HG03378 (cell line): ENCODE measurements around the gene HOXA7.

ENCODE experiments used
- ATAC-seq: cut with Tn5 transposase; IDR thresholded peaks from one replicate; pipeline ENCODE4 v1.9.1; 2021; ENCODE audit warnings: mild to moderate bottlenecking, moderate library complexity; ENCODE audit not compliant: unreplicated experiment

Gene HOXA7

DNA sequence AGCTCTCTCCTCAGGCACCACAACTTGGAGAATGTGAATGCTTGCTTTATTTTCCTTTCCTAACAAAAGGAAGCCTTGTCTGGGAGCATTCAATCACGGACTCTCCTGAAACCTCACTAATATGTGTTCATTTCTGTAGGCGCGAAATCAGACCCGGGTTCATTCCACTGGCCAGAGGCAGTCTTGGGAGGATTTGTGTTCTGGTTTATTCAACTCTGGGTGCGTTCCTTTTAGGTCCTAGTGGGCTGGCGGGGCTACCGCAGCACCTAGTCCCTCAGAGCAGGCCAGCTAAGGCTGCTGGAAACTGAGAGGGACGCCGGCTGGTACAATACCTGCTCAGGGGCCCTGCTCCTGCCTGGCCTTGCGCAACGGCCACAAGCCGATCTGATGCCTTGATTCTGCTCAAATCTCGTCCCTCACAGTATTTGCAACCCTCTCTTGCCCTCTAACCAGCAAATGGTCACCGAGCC lies 33.4 kb downstream of the HOXA7 start:
- ATAC-seq = no peak

DNA sequence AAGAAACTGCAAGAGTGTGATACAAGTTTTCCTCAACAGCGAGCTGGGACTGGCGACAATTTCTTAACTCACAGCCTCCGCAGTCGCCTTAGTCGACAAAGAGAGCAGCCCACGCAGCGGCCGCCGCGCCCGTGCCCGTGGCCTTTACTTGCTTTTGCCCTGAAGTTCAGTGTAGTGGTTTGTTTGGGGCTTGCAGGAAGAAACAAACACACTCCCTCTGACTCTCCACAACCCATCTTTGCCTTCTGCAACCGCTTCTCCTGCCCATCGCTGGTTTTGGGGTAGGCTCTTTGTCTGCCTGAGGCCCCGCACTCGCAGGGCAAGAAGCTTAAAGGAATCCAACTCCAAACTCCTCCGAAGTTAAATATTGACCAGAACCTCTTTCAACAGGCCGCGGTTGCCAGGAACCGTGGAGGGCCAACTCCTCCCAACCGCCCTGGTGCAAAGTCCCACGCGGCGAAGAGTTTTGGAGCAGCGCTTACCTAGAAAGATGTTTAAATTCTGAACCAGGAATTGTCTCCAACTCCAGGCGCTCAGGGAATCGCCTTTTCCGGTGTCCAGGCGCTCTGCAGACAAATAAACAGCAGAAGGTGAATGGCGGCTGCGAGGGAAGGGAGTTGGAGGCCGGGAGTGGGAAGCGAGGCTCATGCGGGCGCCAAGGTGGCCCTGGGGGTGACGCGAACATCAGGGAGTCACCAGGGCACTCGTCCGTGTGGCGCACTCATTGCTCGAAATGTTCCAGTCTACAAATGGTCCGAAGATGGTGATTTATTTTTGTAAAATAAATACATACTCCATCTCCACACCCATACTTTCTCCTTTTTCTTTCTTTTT lies 34.2 kb downstream of the HOXA7 start:
- no peak for ATAC-seq

DNA sequence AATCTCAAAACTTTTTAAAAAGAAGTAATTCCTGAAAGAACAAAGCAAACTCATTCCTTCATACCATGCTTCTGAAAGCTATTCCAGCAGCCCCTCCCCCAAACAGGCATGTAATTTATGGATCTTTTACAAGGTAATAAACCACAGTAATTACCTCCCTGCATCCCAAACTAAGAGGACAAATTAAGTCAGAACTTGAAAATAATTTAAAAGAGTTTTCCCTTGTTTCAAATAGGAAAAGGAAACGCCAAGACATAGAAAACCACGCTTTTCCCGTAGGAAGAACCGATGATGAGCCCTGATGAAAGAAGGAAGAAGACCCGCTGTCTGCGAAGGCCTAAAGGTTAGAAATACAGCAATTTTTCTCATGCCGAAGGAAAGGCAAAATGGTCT lies 34.8 kb downstream of the HOXA7 start:
- no peak for ATAC-seq

DNA sequence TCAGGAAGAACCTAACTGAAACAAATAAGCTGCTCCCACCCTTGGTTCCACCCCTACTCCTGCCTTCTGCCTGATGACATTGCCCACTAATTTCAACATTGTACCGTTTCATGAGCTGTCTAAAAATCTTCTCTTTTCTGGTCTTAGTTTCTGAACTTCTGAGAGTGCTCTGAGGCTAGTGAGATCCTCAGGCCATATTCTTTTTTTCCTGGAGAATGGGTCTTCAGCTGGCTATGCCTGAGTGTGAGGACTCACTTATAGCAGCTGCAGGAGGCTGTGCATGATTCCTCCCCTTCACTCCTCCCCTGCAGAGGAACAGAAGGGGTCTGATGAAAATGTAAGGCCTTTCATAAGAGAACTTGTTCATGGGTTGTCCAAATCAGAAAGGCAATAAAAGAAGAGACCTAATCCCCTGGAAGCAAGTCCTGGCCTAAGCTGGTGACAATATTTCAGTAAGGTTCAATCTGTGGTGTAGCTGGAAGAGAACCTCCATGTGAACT lies 37.0 kb downstream of the HOXA7 start:
- no peak for ATAC-seq

DNA sequence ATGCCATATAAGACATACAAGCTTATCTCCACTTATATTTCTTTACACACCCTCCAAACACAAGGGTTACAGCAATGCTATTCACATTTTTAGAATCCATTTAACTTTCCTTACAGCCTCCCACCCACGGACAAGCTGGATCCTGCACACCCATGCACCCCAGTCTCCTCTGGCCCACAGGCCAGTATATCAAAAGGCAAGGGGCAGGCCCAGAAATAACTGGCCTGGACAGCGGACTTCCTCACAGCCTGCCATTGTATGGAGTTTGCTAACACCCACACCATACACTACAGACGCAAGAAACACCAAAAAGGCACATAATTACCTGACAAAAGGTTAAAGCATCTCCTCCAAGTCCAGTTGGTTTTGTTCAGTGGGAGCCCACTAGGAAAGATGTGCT lies 37.9 kb downstream of the HOXA7 start:
- no peak for ATAC-seq

DNA sequence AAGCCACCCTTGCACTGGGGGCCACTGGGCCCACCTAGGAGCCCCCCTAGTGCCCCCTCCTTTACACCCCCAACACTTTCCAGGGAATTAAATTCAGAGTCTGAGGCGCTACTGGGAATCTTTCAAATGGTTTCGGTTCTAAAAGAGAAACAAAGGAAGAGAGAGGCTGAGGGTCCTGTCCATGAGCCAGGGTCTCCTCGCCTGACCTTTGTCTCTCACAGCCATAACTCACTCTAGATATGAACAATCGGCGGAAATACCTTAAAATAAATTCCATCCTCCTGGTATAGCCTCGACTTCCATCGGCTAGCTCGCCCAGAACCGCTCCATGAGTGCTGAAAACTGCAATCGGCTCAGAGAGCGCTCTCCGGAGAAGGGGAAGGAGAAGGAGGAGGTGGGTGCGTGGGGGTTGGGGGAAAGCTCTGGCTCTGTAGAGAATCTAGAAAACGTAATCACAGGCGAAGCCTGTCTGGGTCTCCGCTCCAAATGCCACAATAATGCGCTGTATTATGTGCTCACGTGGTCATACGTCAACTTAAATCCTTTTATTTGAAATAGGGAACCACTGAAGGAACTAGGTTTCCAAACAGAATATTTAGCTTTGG lies 38.5 kb downstream of the HOXA7 start:
- no peak for ATAC-seq

DNA sequence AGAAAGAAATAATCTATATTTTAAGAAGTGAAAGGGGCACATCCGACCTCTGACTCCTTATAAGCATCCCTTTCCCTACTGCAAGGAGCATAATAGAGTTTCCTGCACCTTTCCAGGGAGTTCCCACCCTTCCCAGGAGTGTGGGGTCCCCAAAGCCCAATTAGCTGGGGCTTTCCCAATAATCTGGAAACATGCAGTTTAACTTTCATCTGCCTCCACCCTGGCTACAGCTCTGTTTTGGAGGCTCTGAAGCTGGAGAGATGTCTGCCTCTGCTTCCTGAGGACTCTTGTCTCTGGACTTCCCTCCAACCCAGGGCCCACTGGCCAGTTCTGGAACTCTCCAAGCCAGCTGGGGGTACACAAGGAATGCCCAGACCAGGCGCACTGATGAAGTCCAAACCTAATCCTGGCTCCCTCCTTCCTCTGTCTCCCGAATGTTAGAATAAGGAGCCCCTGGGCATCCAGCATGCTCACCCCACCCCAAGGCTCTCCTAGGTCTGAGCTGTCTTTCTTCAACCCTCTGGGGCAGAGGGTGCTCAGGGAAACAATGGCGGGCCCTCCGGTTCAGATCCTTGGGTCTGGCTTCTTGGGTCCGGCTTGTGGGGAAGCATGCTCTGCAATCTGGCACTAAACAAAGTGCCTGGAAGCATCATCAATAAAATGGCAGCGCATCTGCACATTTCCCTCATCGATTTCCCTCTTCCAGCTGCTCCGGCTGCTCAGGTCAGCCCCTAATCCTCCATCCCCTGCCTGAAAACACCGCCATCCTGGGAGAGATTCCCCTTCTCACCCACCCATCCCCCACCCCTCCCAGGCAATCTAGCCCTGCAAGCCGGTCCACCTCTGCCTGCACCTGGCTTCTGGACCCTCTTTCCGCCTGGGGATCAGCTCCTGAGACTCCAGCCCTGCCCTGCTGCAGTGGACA lies 39.3 kb downstream of the HOXA7 start:
- no peak for ATAC-seq

DNA sequence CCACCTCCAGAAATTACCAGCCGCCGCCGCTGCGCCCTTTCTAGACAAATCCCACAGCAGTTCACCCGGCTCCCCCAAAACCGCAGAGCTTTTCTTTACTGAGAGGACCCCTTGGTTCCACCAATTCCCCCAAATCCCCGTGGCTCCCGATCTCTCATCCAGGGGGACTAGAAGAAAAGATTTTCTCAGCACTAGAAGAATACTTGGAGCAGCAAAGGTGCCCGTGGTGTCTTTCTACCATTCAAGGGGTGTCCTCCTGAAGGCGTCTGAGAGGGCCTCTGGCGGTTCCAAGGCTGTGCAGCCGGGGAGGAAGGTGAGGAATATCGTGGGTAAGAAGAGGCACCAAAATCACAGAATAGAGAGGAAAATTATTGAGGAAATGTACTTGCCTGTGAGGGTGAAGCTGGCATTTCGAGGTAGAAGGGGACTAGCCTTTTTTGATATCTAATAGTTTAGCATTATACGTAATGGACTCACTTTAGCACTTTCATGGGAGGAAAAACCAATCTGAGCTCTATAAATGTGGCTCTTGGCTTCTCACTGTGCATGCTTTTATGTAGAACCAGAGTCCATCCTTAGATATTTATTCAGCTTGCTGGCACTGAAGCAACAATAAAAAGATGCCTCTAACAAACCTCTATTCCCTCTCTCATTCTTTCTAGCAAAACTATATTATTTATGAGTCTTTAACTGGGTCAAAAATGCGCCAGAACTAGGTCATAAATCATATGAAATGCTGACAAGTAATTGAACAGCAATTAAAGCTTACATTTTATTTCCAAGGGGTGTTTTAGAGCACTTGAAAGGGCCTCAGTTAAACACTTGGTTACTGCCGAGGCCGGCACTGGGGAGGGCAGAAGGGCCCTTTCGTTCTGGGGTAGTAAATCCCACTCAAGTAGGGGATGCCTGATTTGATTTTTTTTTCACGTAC lies 40.2 kb downstream of the HOXA7 start:
- ATAC-seq = no peak

DNA sequence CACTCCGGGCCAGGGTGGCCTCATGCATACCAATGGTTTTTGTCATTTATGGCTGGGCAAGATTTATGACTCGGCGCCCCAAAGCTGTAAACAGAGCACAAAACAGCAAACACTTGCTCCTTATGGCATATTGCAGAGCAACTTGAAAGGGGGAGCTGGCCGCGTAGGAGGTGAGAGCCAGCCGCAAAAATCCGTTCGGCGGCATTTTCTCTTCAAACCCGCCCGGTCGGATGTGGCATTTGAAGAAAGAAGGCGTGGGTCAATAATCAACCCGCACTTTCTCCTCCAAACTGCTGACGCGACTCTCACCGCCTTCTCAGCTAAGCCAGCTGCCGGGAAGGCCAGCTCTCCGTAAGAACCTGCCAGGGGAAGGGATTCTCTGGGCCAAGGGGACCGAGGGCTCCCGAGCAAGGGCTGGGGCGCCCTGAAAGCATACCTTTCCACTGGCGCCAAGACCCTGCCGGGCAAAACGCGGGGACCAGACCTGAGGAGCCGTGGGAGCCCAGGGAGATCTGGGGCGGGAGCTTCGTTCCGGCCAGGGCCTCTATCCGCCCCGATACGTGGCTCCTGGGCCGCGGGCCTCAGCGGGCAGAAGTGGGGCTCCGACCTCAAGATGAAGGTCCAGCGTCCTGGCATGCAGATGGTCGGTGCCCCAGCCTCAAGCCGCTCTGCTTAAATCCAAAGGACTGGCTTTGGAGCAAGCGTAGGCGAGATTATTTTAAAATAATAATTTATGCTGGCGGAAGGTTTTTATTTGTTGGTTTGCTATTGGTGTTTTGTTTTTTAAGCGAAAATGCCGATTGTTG lies 41.1 kb downstream of the HOXA7 start:
- no peak for ATAC-seq

DNA sequence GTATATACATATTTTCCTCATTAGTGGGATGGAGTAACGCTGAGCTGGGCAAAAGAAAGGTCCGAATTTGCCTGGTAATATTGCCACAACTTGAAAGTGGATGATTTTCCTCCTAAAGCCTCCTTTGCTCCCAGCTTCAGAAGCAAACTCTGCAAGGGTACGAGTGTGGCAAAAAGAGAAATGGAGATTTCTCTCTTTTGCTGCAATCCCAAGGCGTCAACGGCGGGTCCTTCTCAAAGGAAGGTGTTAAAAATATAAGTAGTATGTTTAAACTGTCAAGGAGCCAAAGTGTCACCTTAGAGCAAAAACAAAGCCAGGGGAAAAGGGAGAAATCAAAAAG lies 41.6 kb downstream of the HOXA7 start:
- no peak for ATAC-seq

DNA sequence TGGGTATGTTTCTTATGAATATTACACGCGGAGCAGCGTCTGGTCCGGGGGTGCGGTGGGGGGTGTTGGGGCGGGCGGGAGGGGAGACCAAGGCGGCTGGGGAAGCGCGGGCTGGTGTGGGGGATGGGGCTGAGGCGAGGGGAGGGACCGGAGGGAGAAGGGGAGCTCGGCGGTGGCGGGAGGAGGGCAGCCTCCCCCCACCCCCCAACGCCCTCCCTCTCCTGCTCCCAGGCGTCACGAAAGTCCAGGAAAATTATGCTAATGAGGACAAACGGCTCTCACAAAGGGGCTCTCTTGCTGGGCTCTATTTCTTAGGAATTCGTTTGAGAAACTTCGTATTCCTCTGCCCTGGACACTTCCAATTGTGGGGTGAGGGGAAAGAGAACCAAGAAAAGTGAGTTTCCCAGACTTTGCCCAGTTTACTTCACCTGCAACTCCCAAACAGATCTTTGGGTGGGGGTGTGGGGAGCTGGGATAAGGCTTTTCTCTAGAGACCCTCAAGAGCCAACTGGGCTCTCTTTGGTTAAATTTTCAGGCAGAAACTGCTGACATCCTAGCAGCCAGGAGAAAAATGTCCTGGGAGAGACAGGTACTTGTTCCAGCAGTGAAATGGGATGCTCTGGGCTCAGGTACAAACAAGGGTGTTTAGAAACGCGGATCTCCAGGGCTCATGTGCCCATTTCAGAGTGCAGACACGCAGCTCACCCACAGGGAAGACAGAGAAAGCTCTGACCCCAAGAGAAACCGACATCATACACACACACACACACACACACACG lies 42.3 kb downstream of the HOXA7 start:
- no peak for ATAC-seq

DNA sequence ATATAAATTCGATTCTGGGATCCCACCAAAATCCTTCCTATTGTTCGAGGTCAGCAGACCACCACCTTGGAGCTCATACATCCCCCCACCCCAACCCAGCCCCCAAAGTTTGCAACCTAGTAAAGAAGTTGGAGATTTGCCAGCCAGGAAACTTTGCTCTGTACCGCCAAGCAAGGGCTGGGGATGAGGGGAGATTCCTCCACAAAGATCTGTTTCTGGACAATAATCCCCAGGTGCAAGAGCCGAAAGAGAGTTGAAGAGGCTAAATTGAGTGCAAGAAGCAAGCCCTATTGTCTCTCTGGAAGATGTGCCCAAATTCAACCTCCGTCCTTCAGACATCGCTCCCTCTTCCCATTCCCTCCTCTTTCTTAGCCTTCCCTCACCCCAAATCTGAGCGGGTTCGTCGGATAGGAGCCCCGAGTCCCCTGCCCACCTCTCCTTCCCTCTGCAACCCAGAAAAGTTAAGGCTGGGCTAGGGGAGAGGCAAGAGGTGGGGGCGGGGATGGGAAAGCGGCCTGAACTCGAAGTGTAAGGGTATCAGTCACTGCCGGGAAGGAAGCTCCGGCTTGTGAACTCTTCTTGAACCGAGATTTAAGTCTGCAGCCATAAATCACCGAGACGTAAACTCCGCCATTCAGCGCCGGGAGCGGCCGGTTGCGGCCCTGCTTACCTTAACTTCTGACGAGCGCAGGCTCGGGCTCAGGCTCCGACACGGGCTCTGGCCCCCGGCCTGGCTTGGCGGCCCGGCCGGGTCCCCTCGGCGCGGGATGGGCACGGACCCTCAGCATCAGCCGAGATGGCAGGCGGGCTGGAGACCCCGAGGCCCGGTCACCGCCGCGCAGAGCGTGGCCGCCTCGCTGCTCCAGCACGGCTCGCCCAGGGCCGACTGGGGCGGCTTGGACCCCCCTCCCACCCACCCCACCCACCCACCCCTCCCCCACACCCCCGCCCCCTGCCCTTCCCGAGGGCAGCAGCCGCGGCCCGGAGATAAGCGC lies 43.2 kb downstream of the HOXA7 start:
- no peak for ATAC-seq

DNA sequence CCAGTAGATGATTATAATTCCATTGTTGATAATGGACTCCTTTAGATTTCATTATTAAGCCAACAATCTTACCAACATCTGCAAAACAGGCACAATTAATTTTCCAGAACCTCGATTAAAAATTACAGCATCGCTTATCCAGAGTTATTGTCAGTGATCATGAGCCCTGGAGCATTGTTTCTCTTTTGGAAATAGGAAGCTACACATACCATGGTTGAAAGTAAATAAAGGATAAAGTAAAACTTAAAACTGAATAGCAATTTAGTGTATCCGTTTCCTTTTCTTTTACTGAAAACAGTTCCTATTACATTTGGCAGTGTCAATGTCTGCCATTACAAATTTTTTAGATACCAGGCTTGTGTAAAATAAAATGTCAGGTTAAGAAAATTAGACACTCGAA lies 44.1 kb downstream of the HOXA7 start:
- no peak for ATAC-seq

DNA sequence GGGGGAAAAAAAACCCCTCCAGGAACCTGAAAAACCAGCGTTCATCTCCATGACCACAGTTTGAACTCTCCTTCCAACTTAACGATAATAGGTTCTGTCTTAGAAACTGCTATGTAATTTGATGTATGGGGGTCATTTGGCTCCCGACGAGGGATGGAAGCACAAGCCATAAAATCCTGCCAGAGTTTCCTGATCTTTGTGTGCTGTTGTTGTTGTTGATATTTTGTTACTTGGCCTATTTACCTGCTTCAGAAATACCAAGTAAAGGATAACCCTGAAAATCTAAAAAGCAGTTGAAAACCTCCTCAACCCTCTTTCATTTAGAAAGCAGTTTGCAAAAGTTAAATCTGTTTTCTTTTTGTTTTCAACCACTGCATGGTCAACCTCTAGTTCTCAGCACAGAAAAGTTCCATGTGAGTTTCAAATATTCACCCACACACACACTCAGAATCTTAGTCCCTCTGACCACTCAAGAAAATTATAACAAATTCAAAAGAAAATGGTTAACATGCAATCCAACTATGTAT lies 44.7 kb downstream of the HOXA7 start:
- no peak for ATAC-seq

DNA sequence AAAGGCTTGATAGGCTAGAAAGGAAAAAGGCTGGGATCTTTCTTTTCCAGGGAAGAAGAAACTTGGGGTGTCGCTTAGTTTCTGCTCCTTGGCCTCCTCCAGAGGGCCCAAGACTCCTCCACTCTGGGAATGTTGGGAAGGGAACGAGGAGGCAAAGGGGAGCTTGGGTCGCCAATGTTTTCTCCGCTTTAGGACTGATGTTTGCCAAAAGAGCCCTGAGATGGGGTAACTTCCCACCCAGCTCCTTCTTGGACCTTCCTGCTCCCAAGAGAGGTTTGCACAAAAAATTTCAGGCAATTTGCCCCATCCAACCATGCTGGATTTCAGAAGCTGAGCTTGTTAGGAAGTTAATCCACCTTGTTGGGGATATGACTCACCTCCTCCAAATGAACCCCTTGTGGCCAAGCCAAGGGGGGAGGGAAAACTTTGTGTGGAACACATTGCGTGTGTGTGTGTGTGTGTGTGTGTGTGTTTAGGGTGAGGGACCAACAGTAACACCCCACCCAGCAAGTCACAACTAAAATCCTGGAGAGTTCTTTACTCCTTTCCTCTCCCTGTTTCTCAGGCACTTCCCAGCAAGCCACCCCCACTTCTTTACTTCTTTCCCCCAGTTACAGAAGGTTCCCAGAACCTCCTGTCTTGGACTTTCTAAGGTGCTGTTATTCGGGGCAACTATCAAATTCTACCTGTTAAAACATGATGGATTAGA lies 45.3 kb downstream of the HOXA7 start:
- no peak for ATAC-seq

DNA sequence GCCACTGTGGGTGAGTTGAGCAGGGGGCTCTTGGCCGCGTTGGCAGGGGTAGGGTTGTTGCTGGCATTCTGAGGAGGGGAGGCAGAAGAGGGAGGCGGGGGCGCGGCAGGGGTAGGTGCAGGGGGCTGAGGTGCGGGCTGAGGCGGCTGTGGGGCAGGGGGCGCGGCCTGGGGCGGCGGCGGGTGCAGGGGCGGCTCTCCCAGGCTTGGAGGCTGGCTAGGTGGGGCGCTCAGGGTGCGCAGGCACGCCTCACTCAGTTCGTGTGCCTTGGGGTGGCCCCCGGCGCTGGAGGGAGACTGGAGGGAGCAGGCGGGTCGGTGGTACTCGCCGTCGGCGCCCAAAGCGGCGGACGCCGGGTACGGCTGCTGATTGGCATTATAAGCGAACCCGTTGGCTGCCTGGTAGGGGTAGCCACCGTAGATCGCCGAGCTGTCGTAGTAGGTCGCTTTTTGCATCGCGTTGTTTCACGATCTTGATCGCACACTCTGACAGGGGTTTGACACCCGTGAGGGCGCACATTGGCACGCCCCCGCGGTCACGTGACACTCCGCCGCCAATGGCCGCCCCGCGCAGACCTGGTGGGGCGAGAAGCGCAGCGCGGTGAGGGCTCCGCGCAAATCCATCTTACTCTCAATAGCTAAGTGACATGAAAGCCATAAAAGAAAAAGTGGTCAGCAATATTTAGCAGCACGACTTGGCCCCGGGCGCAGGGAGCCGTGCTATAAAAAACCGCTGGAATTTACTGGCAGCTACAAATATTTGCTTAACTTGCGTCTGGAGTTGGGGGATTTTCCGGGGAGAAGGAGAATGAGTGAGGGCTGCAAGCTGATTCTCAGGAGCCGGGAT lies 46.1 kb downstream of the HOXA7 start:
- ATAC-seq = no peak
